Fibroblast of skin of left biceps (primary cell): ENCODE results near the gene AXIN2.

ENCODE experiments used
- DNase-seq, 2 experiments: peaks; one replicate each; pipeline ENCODE4 v3.0.0-alpha.2; 2013; ENCODE audit warnings: low read depth in 2 of 2

Gene AXIN2

GRCh38 chr17:65583921-65584603 lies 22.6 kb upstream of the AXIN2 start:
- DNase-seq, result no peak

DNA sequence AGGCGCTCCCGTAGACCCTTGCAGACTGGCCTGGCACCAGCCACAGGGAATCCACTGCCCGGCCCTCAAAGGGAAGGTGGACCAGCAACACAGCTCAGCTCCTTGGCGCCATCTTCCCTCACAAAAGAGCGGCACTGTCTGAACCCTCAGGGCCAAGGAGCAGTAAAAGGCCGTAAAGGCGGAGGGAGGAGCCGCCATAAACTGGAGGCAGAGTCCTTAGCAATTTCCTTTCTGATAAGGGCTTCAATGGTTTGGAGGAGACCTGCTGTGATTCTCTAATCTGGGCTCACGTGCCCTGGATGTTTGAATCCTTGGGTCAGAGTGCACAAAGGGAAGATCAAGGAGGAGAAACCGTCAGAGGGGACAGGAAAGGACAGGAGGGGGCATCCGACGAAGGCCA lies 15.5 kb upstream of the AXIN2 start:
- no peak for DNase-seq

- no peak for DNase-seq
Measured at GRCh38 chr17:65573282-65573602, 11.8 kb upstream of the AXIN2 start.

GRCh38 chr17:65572581-65573281 lies 11.3 kb upstream of the AXIN2 start:
- no peak for DNase-seq

DNA sequence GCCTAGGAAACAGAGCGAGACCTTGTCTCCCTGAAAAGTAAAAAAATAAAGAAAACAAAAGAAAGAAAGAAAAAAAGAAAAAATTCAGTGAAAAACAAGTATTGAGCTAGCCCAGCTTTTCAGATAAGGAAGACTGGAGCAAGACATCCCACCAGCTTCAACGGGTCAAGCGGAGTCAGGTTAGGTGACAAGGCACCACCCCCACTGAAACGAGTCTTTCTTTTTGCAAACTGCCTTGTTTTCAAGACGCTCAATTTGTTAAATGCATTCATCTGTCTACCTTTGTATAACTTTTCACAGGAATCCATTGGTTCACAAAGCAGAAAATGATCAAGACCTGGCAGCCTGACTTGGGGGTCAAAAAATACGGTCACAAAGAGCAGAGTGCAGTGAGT lies 10.7 kb upstream of the AXIN2 start:
- no peak for DNase-seq

DNA sequence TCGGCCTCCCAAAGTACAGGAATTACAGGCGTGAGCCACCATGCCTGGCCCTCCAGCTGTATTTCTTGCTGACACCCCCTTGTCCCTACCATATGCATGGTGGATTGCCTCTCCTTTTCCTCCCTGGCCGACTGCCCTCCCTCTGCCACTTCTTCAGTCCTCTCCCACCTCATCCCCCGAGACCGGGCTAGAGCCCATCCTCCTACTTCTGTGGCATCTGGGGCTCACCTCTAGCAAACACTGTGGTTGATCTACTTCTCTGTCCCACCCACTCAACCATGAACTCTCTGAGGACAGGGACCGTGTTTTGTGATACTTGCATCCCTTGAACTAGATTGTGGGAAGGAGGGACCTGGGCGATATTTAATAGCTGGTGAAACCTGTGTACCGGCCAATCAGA lies 7.5 kb upstream of the AXIN2 start:
- DNase-seq, result no peak

GRCh38 chr17:65567566-65567965 lies 6.1 kb upstream of the AXIN2 start:
- DNase-seq, result no peak

DNA sequence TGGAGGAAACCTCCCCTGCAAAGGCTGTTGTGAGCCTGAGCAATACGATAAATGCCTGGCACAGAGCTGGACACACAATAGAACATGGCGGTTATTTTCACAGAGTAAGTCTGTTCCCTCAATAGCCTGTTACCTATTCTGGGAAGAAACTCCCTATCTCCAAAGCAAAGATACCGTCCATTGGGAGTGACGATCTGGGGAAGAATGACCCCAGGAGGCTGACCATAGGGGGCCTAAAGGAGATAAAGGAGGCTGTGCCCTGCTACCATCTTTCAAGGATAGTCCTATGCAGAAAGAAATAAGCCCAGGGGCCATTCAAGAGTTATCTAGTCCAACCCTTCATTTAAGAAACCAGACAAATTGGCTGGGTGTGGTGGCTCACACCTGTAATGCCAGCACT lies 4.1 kb upstream of the AXIN2 start:
- no peak for DNase-seq

- DNase-seq, result no peak
Measured at GRCh38 chr17:65564793-65565192, 3.3 kb upstream of the AXIN2 start.

- DNase-seq, result no peak
Measured at GRCh38 chr17:65562206-65562531, 721 bp upstream of the AXIN2 start.

DNA sequence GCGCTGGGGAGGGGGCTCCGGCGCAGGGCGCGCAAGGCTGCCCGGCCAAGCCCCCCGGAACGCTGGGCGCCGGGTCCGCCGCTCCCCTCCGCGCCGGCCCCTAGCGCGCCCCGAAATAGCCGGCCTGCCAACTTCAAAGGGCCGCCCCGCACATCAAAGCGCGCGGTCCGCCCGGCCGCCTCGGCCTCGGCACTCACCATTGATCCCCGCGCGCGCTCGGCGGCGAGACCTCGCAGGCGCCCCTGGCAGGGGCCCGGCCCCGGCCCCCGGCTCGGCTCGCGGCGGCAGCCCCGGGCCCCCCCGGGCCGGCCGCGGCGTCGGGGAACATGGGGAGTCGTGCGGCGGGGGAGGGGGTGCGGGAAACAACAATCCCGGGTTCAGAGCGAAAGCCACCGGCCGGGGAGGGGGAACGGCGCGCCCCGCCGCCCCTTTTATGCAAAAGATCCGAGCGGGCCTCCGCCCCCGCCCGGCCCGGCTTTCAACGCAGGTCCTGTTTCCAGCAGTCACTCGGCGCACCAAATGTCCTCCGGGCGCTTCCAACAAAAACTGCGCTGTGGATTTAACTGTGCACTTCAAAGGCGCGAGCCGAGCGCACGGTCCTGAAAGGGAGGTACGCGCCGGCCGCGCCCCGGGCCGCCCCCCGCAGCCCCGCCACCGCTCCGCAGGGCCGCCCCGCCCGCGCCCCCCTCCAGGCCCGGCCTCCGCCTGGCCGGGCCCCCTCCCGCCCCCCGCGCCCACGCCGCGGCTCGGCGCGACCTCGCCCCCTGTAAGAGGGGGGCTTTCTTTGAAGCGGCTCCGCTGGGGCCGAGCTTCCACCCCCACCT lies 608 bp downstream of the AXIN2 start:
- DNase-seq, result peak; percentile 71

- DNase-seq, result no peak
Measured at GRCh38 chr17:65559804-65560627, 1.4 kb downstream of the AXIN2 start.

DNA sequence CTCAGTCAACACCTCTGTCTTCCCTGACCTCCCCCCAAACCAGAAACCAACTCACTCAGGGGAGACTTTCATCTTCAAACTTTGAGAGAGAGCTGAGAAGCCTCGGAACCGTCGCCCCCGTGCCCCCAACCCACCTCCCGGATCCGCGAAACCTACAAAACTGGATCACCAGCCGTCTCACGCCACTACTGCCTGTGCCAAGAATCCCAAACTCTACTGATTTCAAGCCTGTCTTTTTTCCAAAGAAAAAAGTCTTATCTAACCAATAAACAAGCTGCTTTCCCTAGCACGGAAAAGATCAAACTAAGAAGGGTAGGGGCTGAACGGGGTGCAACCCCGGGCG lies 2.0 kb downstream of the AXIN2 start:
- DNase-seq, result no peak

DNA sequence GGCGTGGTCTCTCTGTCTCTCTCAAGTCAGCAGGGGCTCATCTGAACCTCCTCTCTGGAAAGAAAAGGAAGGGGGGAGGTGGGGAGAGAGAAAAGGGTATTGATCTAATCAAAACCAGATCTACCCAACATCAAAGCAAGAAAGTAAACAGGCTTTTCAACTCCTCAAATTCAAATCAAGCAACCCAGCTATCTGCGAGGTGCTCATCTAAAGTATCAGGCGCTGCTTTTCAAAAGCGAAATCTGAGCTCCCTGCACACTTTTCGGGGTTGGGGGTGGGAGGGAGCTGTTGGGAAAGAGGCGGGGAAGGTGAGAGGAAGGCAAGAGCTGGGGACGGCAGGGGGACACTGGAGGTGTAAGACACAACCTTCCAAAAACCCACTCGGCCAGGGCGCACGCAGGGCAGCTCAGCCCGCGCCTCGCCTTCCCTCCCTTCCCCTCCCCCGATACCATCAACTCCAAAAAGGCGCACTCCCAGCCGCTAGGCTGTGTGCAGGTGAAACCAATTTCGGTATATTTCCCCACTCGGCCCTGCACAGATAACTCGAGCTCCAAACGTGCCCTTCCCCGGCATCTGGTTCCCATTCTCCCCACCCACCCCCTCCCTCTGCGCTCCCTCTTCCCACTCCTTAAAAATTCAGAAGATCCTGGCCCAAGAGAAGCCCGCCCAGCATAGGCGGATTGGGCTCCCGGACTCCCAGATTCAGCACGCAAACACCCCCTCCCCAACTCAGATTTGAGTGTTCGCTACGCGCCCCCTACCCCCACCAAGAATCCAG lies 2.6 kb downstream of the AXIN2 start:
- DNase-seq, result no peak

DNA sequence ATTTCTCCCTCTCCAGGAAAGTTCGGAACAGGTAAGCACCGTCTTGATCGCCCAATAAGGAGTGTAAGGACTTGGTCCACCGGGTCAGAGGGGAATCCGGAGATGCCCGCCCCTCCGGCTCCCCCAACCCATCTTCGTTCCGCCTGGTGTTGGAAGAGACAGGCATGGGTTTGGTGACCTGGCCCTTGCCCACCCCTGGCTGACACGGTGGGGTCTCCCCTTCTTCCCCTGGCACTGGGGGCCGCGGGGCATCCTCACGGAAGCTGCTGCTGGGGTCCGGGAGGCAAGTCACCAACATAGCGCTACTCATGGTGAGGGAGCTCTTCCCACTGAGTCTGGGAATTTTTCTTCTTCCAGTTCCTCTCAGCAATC lies 3.2 kb downstream of the AXIN2 start:
- DNase-seq, result no peak

DNA sequence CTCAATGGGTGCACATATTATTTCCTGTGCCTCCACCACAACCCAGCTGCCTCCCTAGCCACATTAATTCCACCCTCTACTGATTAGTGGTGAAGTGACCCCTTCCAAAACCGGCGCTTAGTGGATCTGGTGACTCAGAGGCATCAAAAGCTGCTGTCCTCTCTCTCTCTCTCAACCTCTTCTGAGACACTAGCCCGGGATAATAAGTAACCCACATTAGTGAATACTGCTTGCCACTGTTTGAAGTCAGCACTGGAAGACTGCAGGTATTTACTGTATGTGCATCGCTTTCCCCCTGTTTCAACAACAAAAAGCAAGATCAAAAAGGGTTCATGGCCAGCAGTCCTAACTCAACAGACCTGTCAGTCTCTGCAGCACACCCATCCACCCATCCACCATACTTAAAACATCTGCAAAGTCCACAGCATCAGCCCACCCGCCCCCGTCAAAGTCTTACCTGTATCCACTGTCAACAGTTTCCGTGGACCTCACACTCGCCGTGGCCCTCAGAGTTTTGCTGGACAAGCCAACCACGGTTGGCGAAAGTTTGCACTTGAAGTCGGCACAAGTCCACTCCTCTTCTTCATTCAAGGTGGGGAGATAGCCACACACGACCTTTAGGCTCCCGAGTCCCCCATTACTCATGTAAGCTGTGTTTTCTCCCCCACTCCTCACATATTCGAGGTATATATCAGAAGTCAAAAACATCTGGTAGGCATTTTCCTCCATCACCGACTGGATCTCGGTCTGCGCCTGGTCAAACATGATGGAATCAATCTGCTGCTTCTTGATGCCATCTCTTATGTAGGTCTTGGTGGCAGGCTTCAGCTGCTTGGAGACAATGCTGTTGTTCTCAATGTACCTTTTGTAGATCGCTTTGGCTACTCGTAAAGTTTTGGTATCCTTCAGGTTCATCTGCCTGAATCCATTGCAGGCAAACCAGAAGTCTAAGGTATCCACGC lies 3.8 kb downstream of the AXIN2 start:
- no peak for DNase-seq

DNA sequence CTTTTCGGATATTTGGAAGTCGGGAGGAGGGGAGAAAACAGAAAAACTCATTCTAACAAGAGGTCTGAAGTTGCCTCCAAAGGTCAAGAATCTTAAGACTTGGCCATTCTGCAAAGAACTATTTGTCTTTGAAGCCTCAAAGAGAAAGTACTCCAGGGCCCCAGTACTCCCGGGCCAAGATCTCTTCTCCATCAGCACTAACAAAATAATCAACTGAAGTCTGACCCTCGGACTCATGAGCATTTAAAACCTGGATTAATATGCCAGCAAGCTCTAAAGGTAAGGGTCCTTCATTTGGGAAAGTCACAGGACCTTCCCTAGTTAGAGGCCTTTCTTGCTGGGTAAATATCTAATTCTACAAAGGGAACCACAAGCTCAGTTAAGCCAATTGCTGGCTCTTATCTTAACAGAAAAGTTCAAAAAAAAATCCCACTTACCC lies 4.5 kb downstream of the AXIN2 start:
- no peak for DNase-seq

DNA sequence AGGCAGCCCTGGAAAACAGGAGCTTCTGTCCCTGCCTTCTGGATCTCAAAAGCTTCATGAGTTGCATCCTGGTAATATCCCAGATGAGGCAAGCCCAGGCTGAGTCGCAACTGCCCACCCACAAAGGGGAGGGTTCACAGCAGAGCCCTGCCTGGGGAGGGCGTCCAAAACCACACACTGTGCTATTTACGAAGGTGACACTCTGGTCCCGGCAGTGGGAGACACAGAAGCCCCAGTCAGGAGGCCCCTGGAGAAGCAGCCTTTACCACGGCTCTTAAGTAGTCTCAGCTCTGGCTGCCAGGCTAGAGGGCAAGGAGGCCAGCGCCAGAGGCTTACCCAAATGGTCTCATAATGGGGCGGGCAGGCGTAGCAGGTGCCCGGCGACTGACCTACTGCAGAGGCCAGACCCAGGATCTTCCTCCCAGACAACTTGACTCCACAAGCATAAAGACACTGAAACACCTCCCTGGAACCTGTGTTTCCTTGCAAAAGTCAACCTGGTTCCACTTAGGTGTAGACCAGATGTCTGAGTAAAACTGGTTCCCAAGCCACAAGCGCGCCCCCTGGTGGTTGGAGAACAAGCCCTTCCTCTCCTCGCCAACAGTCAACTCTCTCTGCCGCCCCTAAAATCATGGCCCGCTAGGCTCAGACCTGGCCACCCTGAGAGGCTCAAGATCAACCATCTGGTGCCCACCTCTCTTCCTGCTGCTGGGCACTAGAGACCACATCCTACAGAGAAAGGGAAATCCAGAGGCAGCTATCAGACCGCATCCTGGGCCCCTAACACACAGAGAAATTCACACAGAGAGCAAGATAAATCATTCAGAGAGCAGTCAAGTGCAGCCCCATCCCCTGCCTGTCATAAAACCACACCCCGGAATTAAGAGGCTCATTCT lies 5.2 kb downstream of the AXIN2 start:
- no peak for DNase-seq

GRCh38 chr17:65554553-65555223 lies 6.8 kb downstream of the AXIN2 start:
- DNase-seq, result no peak
